Measurements from ENCODE around the gene OSTM1.
"Not testable (repeated sequence)": the region's sequence is repeated elsewhere in the genome, so short reads cannot be mapped to it uniquely, and the experiment has no call there.

DNA sequence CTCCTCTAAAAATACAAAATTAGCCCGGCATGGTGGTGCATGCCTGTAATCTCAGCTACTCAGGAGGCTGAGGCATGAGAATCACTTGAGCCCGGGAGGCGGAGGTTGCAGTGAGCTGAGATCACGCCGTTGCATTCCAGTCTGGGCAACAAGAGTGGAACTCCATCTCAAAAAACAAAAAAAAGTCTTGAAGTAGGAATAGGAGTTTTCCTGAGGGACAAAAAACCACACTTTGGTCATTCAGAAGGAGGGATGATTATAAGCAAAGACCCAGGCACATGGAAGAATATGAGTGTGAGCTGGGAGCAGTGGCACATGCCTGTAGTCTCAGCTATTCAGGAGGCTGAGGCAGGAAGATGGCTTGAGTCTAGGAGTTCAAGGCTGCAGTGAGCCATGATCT is 74.3 kb downstream of the OSTM1 start:
- TF ChIP-seq POLR2AphosphoS5 (IDR thresholded peaks at IDR 0.05; ENCODE audit: low read depth); EZH2 (IDR thresholded peaks at IDR 0.05; ENCODE audit: low read depth, unreplicated experiment); STAT1 (IDR thresholded peaks at IDR 0.05; ENCODE audit: unreplicated experiment); ZNF331 (CRISPR knock-in tag; IDR thresholded peaks at IDR 0.05; ENCODE audit: low read depth); JUNB (IDR thresholded peaks at IDR 0.05; ENCODE audit: unreplicated experiment); NANOG (IDR thresholded peaks at IDR 0.05; ENCODE audit: borderline replicate concordance); EZH2phosphoT487 (IDR thresholded peaks at IDR 0.05; ENCODE audit: unreplicated experiment); CREB1 (CRISPR knock-in tag; IDR thresholded peaks at IDR 0.05; ENCODE audit: low read depth); ZNF114 (CRISPR knock-in tag; IDR thresholded peaks at IDR 0.05): not testable (repeated sequence)
- TF ChIP-seq, protein P1, sequence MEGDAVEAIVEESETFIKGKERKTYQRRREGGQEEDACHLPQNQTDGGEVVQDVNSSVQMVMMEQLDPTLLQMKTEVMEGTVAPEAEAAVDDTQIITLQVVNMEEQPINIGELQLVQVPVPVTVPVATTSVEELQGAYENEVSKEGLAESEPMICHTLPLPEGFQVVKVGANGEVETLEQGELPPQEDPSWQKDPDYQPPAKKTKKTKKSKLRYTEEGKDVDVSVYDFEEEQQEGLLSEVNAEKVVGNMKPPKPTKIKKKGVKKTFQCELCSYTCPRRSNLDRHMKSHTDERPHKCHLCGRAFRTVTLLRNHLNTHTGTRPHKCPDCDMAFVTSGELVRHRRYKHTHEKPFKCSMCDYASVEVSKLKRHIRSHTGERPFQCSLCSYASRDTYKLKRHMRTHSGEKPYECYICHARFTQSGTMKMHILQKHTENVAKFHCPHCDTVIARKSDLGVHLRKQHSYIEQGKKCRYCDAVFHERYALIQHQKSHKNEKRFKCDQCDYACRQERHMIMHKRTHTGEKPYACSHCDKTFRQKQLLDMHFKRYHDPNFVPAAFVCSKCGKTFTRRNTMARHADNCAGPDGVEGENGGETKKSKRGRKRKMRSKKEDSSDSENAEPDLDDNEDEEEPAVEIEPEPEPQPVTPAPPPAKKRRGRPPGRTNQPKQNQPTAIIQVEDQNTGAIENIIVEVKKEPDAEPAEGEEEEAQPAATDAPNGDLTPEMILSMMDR (conservative IDR thresholded peaks at IDR 0.05; ENCODE audit: low read depth in 2 of 2), result not testable (repeated sequence)
- TF ChIP-seq, protein P2, sequence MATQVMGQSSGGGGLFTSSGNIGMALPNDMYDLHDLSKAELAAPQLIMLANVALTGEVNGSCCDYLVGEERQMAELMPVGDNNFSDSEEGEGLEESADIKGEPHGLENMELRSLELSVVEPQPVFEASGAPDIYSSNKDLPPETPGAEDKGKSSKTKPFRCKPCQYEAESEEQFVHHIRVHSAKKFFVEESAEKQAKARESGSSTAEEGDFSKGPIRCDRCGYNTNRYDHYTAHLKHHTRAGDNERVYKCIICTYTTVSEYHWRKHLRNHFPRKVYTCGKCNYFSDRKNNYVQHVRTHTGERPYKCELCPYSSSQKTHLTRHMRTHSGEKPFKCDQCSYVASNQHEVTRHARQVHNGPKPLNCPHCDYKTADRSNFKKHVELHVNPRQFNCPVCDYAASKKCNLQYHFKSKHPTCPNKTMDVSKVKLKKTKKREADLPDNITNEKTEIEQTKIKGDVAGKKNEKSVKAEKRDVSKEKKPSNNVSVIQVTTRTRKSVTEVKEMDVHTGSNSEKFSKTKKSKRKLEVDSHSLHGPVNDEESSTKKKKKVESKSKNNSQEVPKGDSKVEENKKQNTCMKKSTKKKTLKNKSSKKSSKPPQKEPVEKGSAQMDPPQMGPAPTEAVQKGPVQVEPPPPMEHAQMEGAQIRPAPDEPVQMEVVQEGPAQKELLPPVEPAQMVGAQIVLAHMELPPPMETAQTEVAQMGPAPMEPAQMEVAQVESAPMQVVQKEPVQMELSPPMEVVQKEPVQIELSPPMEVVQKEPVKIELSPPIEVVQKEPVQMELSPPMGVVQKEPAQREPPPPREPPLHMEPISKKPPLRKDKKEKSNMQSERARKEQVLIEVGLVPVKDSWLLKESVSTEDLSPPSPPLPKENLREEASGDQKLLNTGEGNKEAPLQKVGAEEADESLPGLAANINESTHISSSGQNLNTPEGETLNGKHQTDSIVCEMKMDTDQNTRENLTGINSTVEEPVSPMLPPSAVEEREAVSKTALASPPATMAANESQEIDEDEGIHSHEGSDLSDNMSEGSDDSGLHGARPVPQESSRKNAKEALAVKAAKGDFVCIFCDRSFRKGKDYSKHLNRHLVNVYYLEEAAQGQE (IDR thresholded peaks at IDR 0.05; ENCODE audit: unreplicated experiment), result not testable (repeated sequence)
- TF ChIP-seq, protein P3, sequence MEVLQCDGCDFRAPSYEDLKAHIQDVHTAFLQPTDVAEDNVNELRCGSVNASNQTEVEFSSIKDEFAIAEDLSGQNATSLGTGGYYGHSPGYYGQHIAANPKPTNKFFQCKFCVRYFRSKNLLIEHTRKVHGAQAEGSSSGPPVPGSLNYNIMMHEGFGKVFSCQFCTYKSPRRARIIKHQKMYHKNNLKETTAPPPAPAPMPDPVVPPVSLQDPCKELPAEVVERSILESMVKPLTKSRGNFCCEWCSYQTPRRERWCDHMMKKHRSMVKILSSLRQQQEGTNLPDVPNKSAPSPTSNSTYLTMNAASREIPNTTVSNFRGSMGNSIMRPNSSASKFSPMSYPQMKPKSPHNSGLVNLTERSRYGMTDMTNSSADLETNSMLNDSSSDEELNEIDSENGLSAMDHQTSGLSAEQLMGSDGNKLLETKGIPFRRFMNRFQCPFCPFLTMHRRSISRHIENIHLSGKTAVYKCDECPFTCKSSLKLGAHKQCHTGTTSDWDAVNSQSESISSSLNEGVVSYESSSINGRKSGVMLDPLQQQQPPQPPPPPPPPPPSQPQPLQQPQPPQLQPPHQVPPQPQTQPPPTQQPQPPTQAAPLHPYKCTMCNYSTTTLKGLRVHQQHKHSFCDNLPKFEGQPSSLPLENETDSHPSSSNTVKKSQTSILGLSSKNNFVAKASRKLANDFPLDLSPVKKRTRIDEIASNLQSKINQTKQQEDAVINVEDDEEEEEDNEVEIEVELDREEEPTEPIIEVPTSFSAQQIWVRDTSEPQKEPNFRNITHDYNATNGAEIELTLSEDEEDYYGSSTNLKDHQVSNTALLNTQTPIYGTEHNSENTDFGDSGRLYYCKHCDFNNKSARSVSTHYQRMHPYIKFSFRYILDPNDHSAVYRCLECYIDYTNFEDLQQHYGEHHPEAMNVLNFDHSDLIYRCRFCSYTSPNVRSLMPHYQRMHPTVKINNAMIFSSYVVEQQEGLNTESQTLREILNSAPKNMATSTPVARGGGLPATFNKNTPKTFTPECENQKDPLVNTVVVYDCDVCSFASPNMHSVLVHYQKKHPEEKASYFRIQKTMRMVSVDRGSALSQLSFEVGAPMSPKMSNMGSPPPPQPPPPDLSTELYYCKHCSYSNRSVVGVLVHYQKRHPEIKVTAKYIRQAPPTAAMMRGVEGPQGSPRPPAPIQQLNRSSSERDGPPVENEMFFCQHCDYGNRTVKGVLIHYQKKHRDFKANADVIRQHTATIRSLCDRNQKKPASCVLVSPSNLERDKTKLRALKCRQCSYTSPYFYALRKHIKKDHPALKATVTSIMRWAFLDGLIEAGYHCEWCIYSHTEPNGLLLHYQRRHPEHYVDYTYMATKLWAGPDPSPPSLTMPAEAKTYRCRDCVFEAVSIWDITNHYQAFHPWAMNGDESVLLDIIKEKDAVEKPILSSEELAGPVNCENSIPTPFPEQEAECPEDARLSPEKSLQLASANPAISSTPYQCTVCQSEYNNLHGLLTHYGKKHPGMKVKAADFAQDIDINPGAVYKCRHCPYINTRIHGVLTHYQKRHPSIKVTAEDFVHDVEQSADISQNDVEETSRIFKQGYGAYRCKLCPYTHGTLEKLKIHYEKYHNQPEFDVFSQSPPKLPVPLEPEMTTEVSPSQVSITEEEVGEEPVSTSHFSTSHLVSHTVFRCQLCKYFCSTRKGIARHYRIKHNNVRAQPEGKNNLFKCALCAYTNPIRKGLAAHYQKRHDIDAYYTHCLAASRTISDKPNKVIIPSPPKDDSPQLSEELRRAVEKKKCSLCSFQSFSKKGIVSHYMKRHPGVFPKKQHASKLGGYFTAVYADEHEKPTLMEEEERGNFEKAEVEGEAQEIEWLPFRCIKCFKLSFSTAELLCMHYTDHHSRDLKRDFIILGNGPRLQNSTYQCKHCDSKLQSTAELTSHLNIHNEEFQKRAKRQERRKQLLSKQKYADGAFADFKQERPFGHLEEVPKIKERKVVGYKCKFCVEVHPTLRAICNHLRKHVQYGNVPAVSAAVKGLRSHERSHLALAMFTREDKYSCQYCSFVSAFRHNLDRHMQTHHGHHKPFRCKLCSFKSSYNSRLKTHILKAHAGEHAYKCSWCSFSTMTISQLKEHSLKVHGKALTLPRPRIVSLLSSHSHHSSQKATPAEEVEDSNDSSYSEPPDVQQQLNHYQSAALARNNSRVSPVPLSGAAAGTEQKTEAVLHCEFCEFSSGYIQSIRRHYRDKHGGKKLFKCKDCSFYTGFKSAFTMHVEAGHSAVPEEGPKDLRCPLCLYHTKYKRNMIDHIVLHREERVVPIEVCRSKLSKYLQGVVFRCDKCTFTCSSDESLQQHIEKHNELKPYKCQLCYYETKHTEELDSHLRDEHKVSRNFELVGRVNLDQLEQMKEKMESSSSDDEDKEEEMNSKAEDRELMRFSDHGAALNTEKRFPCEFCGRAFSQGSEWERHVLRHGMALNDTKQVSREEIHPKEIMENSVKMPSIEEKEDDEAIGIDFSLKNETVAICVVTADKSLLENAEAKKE (CRISPR knock-in tag; IDR thresholded peaks at IDR 0.05), result not testable (repeated sequence)
- TF ChIP-seq, protein P4, sequence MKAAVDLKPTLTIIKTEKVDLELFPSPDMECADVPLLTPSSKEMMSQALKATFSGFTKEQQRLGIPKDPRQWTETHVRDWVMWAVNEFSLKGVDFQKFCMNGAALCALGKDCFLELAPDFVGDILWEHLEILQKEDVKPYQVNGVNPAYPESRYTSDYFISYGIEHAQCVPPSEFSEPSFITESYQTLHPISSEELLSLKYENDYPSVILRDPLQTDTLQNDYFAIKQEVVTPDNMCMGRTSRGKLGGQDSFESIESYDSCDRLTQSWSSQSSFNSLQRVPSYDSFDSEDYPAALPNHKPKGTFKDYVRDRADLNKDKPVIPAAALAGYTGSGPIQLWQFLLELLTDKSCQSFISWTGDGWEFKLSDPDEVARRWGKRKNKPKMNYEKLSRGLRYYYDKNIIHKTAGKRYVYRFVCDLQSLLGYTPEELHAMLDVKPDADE (IDR thresholded peaks at IDR 0.05), result not testable (repeated sequence)

Data from GM23338 (cell line).